ENCODE measurements around the gene SLFN12L.
"Not testable (repeated sequence)": the region's sequence is repeated elsewhere in the genome, so short reads cannot be mapped to it uniquely, and the experiment has no call there.

The SLFN12L gene

DNA sequence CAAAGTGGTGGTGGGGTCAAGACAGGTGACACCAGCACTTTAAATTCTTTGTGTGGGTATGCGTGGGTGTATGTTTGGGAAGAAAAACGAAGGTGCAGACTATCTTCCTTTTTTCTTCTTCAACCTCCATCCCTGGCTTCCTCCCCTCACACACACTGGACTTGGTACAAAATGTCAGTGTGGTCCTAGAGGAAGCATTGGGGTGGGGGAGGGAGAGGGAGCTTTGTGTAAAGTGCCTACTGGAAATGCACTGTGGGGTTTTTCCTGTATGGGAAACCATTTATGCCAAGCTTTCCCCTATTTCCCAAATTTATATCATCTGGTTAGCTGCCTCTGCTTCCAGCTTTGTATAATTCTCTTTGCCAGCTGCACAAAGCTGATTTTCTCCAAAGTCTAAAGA, 44.4 kb downstream of the SLFN12L start:
- no peak for DNase-seq

DNA sequence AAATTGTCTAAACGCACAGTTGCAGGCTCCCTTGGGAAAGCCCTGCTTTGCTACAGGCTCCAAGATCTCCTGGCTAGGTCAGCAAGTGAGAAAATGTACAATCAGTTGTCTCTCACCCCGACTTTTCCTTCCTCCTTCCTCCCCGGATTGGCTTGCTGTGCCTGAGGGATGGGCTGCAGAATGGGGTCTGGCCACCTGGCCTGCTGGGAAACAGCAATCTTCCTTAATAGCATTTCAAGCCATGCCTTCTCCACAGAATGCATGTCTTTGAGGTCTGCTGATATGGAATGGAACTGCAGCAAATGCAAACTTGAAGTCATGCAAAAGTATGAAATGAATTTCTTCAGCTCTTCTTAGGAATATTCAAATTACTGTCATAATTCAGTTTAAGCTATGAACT, 46.1 kb downstream of the SLFN12L start:
- DNase-seq = no peak

DNA sequence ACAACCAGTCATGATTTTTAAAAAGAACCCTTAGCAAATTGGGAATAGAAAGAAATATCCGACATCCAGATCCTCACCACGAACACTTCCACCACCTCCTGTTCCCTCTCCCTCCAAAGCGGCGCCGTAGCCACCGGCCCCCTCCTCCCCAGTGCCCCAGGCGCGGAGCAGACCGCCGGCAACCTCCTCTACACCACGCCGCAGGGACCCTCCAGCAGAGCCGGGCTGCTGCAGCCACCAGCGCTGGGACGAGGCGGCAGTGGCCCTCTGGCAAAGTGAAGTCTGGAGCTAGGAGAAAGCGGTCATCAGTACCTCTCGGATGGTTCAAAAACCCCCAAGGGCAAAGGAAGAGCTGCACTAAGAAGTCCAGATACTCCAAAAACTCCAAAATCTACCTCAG, 47.5 kb downstream of the SLFN12L start:
- no peak for DNase-seq

DNA sequence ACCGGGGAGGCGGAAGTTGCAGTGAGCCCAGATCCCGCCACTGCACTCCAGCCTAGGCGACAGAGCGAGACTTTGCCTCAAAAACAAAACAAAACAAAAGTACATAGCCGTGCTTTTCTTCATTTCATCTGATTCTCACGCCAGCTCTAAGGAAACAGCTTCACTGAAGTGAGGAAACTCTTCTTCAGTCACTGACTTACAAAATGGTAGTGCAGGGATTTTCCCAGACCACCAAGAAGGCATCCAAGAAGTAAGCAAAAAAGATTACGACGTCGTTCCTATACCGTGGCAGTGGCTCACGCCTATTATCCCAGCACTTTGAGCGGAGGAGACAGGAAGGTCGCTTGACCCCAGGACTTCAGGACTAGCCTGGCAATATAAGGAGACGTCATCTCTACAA, 48.5 kb downstream of the SLFN12L start:
- DNase-seq = no peak

DNA sequence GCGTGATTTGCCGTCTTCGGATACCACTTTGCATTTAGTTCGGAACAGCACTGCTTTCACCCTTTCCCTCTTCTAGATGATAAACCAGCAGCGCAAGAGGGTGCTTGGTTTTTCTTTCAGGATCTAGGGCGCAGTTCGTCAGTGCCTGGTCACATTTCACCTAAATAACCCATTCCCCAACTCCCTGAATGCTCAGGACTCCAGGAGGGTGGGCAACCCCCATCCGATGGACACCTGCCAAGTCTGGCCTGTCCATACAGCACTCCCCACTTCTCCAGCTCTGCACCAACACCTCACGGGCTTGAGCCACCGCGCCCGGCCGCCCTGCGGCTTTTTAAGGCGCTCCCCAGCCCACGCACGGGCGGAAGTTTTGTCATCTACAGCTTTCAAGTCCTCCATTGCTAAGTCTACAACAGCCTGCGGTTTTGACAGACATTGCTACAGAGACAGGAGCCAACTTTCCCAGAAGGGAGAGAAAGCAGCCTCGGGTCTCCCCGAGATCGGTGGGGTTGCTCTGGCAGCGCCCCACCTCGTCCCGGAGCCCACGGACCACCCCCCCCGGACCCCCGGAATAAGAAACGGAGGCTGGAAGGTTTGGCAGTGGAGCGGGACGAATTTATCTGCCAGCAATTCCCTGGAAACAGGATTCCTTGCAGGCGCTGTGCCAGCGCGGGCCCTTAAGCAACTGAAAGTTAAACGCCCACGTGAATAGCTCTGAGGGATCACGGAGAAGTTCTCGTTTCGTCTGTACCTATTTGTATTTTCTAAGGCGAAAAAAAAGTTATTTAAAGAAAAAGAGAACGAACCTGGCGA, 50.4 kb downstream of the SLFN12L start:
- DNase-seq = no peak

DNA sequence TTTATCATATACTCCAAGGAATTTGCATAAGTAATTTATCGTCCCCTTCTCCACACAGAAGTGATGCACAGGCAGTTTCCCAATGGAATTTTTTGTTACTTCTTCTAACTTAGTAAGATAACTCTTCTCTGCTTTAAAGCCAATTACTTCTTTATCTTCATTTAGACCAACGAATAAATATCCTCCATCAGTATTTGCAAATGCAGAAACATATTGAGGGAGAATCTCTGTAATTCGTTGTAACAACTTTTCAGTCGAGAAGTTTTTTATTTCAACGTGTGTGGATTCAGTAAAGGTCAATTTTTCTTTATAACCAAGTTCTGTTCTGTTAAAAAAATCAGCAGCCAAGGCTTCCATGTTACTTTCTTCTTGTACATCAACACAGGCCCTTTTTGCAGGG, 58.2 kb downstream of the SLFN12L start:
- DNase-seq = no peak

DNA sequence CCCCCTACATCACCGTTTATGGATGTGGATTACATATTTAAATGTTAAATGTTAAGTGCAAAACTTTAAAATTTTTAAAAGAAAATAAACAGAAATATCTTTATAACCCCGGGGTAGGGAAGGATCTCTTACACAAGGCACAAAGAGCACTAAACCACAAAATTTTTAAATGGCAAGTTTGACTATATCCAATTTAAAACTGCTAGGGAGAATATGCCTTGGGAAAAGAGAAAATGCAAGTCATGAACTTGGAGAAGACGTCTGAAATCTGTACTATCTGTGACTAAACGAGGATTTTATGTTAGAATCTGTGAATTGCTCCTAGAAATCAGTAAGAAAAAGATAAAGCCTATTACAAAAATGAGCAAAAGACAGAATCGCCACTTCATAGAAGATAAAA, 60.2 kb downstream of the SLFN12L start:
- no peak for DNase-seq

DNA sequence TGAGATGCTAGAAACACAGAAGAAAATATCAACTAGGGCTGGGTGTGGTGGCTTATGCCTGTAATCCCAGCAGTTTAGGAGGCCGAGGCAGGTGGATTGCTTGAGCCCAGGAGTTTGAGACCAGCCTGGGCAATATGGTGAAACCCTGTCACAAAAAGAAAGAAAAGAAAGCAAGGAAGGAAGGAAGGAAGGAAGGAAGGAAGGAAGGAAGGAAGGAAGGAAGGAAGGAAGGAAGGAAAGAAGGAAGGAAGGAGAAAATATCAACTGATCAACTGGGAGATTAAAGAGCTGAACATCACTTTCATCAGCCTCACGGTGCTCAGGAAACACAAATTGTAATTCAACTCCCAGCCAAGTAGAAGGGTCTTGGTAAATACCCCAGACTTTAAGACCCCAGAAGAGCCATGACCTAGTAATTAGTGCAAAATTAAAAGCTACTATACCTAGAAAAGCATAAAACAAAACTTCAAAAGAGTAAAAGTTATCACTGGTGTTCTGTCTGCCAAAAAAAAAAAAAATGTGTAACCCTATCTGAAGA, 61.1 kb downstream of the SLFN12L start:
- DNase-seq = no peak

DNA sequence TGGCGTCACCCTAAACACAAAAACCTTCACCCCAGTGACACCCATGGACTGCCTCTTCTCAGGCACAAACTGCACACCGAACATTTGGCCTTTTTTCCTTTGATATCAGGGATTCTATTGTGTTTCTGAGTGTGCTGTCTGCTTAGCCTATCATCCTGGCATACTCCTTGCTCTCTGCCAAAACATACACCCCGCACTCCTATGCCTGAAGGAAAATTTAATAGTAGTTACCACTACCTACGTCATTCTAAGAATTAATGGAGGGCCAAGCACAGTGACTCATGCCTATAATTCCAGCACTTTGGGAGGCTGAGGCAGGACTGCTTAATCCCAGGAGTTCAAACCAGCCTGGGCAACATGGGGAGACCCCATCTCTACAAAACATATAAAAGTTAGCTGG, 69.0 kb downstream of the SLFN12L start:
- DNase-seq = no peak

DNA sequence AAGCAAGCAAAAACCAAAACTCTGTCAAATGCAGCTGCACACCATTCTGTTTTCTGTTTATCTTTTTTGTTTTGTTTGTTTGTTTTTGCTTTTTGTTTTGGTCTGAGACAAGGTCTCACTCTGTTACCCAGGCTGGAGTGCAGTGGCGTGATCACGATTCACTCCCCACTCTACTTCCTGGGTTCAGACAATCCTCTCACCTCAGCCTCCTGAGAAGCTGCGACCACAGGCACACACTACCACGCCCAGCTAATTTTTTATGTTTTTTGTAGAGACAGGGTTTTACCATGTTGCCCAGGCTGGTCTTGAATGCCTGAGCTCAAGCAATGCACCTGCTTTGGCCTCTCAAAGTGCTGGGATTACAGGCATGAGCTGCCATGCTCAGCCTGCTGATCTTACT, 69.7 kb downstream of the SLFN12L start:
- no peak for DNase-seq

DNA sequence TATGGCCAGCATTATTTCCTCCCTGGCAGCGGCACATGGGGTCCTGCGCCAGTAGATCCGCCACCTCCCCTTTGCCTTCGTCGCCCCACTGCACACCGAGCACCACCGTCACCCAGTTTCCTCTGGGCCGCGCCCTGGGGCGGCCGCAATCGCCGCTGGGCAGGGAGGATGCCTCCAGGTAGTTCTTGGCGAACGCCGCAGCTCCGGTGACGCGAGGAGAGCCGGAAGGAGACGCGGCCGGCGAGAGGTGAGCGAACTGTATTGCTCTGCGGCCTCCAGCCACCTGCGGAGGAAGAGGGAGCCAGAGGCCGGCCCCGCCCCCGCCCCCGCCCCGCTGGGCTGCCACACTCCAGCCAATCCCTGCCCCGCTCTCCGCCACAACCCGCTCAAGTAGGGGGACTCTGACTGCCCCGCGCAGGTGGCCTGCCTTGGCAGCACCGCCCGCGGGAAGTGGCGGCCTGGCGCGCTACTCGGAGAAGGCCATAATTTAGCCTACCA, 77.1 kb downstream of the SLFN12L start:
- DNase-seq = peak; percentile 8

DNA sequence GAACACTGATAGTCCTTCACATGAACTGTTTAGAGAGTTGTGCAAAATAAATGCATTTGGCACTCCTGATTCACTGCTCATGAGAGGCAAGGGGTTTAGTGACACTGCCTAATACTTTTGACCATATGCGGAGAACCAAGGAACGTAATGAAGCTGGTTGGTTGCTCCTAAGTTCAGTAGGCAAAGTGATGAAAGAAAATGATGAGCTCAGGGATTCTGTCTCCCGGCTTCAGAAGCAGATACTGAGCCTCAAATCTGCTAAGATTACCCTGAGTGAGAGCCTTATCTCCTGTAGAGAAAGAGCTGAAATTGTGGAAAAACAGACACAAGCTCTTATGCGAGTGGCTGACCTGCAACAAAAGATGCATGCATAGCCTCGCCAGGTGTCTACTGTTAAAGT, 83.4 kb downstream of the SLFN12L start:
- not testable (repeated sequence) for DNase-seq

DNA sequence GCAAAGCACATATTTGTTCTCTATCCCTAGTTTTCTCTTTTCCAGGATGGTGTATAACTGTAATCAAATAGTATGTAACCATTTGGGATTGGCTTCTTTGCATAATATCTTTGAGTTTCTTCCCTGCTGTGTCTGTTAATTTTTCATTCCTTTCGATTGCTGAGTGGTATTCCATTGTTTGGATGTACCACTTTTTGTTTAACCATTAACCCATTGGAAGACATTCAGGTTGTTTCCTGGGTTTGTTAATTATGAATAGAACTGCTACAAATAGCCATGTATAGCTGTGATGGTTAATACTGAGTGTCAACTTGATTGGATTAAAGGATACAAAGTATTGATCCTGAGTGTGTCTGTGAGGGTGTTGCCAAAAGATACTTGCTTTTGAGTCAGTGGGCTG, 84.3 kb downstream of the SLFN12L start:
- no peak for DNase-seq

DNA sequence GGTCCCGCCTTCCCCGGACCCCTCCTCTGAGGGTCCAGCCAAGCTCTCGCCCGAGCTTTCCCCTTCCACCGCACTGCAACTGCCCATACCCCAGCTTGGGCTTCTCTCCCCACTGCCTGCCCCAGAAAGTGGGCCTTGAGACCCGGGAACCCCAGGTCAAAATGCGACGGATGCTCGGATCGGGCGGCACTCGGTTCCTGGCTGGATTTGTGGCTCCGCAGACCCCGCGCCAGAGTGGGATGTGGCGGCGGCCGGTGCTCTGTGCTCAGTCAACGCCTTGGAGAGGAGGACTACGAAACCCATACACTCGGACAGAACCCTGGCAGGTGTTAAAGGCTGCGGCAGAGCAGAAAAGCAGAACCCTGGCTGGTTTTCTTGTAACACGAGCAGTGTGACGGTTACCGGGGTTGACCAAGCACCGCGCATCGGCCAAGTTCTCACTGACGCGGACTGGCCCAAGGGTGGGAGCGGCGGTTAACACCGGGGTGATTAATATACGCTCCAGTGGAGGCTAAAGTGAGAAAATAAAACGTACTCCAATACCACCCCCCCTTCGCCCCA, 88.0 kb downstream of the SLFN12L start:
- DNase-seq = no peak

DNA sequence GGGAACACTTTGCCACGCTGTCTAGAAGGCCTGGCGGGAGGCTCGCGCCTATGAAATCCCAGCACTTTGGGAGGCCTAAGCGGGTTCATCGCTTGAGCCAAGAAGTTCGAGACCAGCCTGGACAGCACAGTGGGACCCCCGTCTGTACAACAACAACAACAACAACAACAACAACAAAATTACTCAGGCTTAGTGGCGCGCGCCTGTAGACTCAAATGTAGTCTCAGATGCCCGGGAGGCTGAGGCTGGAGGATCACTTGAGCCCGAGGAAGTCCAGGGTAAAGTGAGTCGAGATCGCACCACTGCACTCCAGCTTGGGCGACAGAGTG, 88.6 kb downstream of the SLFN12L start:
- DNase-seq = no peak

DNA sequence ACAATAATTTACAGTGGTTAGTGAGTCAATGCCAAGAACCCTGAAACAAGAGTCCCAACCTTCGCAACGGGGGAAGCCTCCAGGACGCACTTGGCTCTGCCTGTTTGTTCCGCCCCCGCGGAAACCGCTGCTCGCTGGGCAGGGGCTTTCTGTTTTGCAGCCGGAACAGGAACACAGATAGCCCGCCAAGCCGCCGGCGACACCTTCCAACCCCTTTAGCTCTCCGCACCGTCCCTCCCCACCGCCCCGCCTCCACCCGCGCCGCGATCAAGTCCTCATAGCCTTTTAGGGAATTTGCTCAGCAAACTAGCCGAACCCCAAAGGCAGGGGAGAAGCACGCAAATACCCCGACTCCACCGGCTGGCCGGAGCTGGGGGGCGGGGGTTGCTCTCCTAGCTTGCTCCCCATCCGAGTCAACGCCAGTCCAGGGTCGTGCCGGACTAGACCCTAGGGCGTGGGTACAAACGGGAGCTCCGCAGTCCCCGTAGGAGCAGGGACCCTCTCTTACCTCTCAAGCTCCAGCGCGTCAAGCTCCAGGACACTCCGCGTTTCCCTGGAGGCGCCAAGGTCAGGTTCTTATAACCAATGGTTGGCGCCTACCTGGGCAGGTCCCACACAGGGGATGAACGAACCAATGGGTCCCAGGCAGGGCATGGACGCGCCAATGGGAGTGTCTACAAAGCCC, 89.1 kb downstream of the SLFN12L start, which contains the start of gene SLFN13:
Gene SLFN13 (minus strand): TSS at position 553 of the 685 bp plus-strand sequence. CDS start 3,086 bp downstream, outside the sequence.
- peak; percentile 9 for DNase-seq

DNA sequence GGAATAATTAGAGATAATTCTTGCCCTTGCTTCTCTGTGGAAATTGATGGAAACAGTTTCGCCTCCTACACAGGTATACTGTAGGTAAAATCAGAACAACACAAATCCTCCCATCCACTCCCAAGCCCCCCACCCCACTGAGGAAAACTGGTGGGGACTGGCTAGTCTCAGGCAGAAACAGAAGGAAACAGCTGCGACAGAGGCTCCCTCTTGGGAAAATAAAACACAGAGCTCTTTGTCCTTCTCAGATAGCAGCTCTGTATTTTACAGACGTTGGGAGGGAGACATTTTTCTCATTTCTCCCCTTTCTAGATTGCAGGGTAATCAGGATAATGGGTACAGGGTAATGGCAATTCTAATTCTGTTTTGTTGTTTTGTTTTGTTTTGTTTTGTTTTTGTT, 90.0 kb downstream of the SLFN12L start:
- DNase-seq = no peak

DNA sequence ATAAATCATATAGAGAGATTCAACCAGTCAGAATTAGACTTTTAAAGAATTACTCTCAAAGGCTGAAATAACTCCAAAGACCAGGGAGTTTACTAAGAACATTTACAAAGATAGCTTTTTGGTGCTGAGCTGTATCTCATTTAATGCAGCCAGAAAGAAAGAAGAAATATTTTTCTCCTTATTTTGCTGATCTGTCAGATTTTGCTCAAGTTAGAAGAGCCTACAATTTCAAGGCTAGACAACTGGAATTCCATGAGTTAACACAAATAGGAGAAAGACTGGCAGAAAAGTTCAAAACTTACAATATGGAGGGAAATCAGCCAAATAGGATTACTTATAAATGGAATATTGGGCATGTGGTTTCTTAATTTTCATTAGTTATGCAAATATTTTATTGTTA, 99.0 kb downstream of the SLFN12L start:
- DNase-seq = no peak

DNA sequence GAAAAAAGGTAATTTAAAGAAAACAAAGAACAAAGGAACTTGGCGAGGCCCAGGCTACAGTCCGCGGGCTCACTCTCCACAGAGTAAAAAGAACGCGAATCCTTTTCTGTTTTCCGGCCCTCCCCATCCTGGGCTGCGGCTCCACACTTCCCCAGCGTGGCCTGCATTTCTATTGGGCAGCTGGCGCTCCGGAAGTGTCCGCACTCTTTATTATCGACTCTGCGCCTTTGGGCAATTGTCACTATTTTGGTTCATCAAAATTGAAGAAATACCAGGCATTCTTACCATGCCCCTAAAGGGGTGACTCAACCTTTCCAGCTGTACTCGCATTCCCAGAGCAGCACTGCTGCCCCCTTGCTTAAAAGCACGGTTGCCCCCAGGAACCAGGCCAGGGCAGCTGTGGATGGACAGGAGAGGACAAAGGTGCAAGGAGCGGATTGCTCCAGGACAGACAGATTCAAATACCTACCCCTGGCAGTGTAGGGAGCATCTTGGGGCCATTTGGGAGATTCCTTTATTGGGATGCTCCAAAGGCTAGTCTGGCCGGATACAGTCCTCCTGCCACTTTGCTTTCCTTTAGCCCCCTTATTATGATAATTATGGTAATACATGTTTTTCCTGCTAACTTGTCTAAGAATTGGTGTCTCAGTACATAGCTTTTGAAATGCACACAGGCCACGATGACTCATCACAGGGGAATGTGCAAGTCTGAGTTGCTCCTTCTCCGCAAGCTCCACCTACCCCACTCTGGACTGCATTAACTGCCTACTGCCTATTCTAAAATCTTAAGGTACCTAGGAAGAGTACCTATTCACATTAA, 104.2 kb downstream of the SLFN12L start:
- DNase-seq = no peak

DNA sequence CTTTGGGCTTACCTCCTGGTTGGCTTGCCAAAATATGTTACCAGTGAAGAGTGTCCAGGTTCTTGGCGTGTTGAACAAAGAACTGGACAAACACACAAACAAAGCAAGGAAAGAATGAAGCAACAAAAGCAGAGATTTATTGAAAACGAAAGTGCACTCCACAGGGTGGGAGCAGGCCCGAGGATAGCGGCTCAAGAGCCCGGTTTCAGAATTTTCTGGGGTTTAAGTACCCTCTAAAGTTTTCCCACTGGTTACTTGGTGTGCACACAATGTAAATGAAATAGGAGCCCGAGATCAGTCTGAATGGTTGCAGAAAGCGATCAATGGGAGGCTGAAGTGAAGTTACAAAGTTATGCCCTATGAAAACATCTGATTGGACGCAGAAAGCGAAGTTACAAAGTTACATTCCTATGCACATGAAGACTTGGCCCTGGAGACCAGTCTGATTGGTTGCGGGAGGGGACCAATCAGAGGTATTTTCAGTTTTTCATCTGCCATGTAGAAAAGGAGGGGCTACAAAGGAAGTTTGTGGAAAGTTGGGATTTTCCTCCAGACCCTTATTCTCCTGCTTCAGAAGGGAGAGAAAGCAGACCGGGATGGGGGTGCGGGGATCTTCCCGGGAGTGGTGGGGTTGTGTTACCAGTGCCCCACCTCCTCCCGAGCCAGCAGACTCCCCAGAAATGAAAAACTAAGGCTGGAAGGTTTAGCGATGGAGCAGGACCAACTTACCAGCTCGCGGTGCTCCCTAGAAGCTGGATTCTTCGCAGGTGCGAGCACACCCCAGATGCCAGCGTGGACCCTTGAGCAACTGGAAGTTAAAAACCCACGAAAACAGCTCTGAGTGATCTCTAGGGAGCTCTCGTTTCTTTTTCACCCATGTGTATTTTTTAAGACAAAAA, 105.1 kb downstream of the SLFN12L start, which contains the start of gene SLFN12:
Gene SLFN12 (minus strand): TSS at position 325 of the 899 bp plus-strand sequence. CDS start 9,472 bp downstream, outside the sequence.
- no peak for DNase-seq

DNA sequence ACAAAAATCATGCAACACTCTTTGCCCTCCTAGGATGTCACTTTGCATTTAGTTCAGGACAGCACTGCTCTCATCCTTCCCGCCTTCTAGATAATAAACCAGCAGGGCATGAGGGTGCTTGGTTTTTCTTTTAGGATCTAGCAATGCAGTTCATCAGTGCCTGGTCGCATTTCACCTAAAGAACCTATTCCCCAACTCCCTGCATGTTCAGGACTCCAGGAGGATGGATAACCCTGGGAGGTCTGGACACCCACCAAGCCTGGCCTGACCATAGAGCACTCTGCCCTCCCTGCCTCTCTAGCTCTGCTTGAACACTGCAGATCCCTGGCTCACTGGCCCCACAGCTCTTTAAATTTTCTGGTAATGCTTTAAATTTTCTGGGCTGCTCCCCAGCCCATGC, 107.8 kb downstream of the SLFN12L start:
- no peak for DNase-seq

DNA sequence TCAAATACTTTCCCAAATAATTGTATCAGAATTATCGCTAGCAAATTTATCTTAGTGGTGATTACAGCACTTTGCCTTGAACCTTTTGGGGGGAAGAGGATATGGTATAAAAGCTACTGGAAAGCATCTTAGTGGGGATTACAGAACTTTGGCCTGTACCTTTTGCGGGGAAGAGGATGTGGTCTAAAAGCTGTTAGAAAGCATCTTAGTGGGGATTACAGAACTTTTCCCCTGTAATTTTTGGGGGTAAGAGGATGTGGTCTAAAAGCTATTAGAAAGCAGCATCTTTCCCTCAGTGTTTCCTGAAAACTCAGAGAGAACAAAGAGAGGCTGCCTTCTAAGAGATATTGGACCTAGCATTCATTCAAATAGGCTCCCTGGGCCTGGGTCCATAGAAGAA, 109.2 kb downstream of the SLFN12L start:
- no peak for DNase-seq
